CD14-positive monocyte (primary cell): ENCODE data around the gene CDCA4. TPM values are rescaled to one million over a fixed set of nuclear protein-coding genes. Genes with fewer than 3 reads are reported as not detected.

Source experiments
- DNase-seq, 3 donors: peaks; one replicate each; pipeline ENCODE4 v3.0.0-alpha.2; 2011 to 2022
- H2AFZ ChIP-seq: 2 replicates; pipeline ENCODE4 v1.6.0; 2012; ENCODE audit warnings: mild to moderate bottlenecking, low read depth, low read length, inconsistent platforms; ENCODE audit not compliant: insufficient read depth, poor library complexity, severe bottlenecking
- H3K27ac ChIP-seq, 2 donors: 1 replicate in 1 of 2; 2 replicates in 1 of 2; pipeline ENCODE4 v1.5.1; 2012 to 2013; ENCODE audit warnings: low read length in 2 of 2, control low read depth in 1 of 2, inconsistent platforms in 1 of 2, low read depth in 1 of 2, mild to moderate bottlenecking in 1 of 2
- H3K27me3 ChIP-seq, 2 donors: one replicate each; pipeline versions ENCODE4 v1.6.0 to v1.6.1; 2011 to 2013; ENCODE audit warnings: low read length in 2 of 2; ENCODE audit not compliant: control insufficient read depth in 2 of 2, insufficient read depth in 2 of 2
- H3K36me3 ChIP-seq, 2 donors: replicated peaks in 1 of 2; 1 replicate in 1 of 2; 2 replicates in 1 of 2; pipeline versions ENCODE4 v1.5.1 to v1.6.1; 2012 to 2013; ENCODE audit warnings: low read length in 2 of 2, control low read depth in 1 of 2, inconsistent platforms in 1 of 2, mild to moderate bottlenecking in 1 of 2; ENCODE audit not compliant: insufficient read depth in 2 of 2, control insufficient read depth in 1 of 2
- H3K4me1 ChIP-seq, 2 donors: 1 replicate in 1 of 2; 2 replicates in 1 of 2; pipeline versions ENCODE4 v1.5.1 to v1.6.1; 2012 to 2013; ENCODE audit warnings: low read length in 2 of 2, control low read depth in 1 of 2, inconsistent platforms in 1 of 2, mild to moderate bottlenecking in 1 of 2, moderate library complexity in 1 of 2; ENCODE audit not compliant: insufficient read depth in 2 of 2, control insufficient read depth in 1 of 2
- H3K4me2 ChIP-seq: replicated peaks from 2 replicates; pipeline ENCODE3; 2012; ENCODE audit warnings: low read length, moderate library complexity, mild to moderate bottlenecking; ENCODE audit not compliant: poor library complexity, severe bottlenecking; ENCODE audit errors: extremely low read depth
- H3K4me3 ChIP-seq, 3 experiments: fragments of 200-600 bp in 1 of 3; sonication (generic) in 1 of 3; replicated peaks in 1 of 3; 1 replicate in 2 of 3; 2 replicates in 1 of 3; pipeline ENCODE4 v1.5.1; 2011 to 2013; ENCODE audit warnings: low read length in 3 of 3, mild to moderate bottlenecking in 3 of 3, control low read depth in 2 of 3, low read depth in 2 of 3, inconsistent platforms in 1 of 3, moderate library complexity in 1 of 3
- H3K79me2 ChIP-seq: 2 replicates; pipeline ENCODE4 v1.6.0; 2012; ENCODE audit warnings: mild to moderate bottlenecking, control low read depth, inconsistent platforms, low read length, moderate library complexity; ENCODE audit not compliant: insufficient read depth
- H3K9ac ChIP-seq: 2 replicates; pipeline ENCODE4 v1.6.0; 2017; ENCODE audit warnings: low read length, mild to moderate bottlenecking; ENCODE audit not compliant: insufficient read depth, poor library complexity, severe bottlenecking
- H3K9me3 ChIP-seq, 2 donors: replicated peaks in 1 of 2; 1 replicate in 1 of 2; 2 replicates in 1 of 2; pipeline versions ENCODE4 v1.5.1 to v1.6.1; 2012 to 2013; ENCODE audit warnings: low read length in 2 of 2, control low read depth in 1 of 2; ENCODE audit not compliant: control insufficient read depth in 1 of 2, insufficient read depth in 1 of 2
- H4K20me1 ChIP-seq: 2 replicates; pipeline ENCODE4 v1.6.0; 2012; ENCODE audit warnings: mild to moderate bottlenecking, low read length, control low read depth, moderate library complexity; ENCODE audit not compliant: insufficient read depth
- H3K27ac Mint-ChIP-seq, 7 donors: one replicate each; pipeline ENCODE4 v1.8.0; 2020; ENCODE audit warnings: mild to moderate bottlenecking in 7 of 7, mixed read lengths in 7 of 7, moderate library complexity in 6 of 7, inconsistent platforms in 2 of 7
- H3K27me3 Mint-ChIP-seq, 3 donors: one replicate each; pipeline ENCODE4 v1.8.0; 2021 to 2022; ENCODE audit warnings: low read depth in 3 of 3, mild to moderate bottlenecking in 3 of 3, mixed read lengths in 3 of 3, moderate library complexity in 3 of 3, inconsistent platforms in 1 of 3
- H3K36me3 Mint-ChIP-seq, 2 donors: one replicate each; pipeline ENCODE4 v1.8.0; 2020; ENCODE audit warnings: mixed read lengths in 2 of 2, inconsistent platforms in 1 of 2, mild to moderate bottlenecking in 1 of 2
- H3K4me1 Mint-ChIP-seq: one replicate; pipeline ENCODE4 v1.8.0; 2020; ENCODE audit warnings: mild to moderate bottlenecking, mixed read lengths
- H3K4me3 Mint-ChIP-seq, 2 donors: one replicate each; pipeline ENCODE4 v1.8.0; 2020; ENCODE audit warnings: mild to moderate bottlenecking in 2 of 2, mixed read lengths in 2 of 2, moderate library complexity in 1 of 2
- H3K9me3 Mint-ChIP-seq, 7 donors: one replicate each; pipeline ENCODE4 v1.8.0; 2020 to 2022; ENCODE audit warnings: mixed read lengths in 7 of 7, mild to moderate bottlenecking in 6 of 7, moderate library complexity in 6 of 7, inconsistent platforms in 2 of 7
- WGBS: methylation state at CpG from one replicate; pipeline ENCODE4 v1.1.5; 2013; ENCODE audit warnings: missing lambda C conversion rate; ENCODE audit not compliant: insufficient coverage; 5-methylcytosine and 5-hydroxymethylcytosine counted together
- intact Hi-C, 2 donors: fragments of 100-400 bp; cut with micrococcal nuclease; formaldehyde crosslinking; loops; one replicate each; pipeline versions ENCODE4 v1.15.0 to v1.15.1; 2023
- polyA plus RNA-seq, 3 donors: library from polyadenylated mRNA; depleted of rRNA in 1 of 3; unstranded in 2 of 3; stranded (reverse) in 1 of 3; fragments of 300-500 nt in 2 of 3; fragments of >200 nt in 1 of 3; fragmentation: Illumina TruSeq in 2 of 3; gene quantifications; 1 replicate in 2 of 3; 2 replicates in 1 of 3; pipeline ENCODE4 v1.2.3, GENCODE V29; 2012 to 2021
- TF ChIP-seq, protein P1 (sequence below): fragments of 200-600 bp; IDR thresholded peaks from one replicate; pipeline ENCODE4 v1.8.0; 2022; ENCODE audit warnings: antibody characterized with exemption, mild to moderate bottlenecking

The CDCA4 gene
- polyA plus RNA-seq, 3 donors, result 8.6 to 12.0 (median 11.6) TPM

DNA sequence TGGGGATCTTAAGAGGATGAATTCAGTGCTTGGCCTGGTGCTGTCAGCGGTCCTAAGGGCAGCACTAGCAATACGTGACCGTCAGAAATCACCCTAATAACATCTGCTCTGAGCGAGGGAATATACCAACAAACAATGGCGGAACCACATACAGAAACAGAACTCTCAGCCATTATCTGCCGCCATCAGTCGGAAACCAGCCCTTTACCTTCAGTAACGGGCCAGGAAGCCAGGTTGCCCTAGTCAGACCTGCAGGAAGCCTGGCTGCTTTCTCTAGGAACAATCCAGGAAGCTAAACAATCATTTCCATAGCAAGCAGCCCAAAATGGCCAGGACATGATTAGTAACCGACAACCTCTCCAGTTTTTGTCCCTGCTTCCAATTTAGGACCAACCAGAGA lies 5.6 kb downstream of the CDCA4 start:
- Histone ChIP-seq H3K9ac (no peak overlapping the region), H3K27me3 (no peaks in the 10 kb centered on the region), H2AFZ (no peak overlapping the region), H4K20me1 (peaks cover 45% of the 10 kb centered on the region), H3K4me1 (peaks cover 16 to 43% of the 10 kb centered on the region in 2 donors), H3K79me2 (peaks cover 100% of the 10 kb centered on the region), H3K4me2 (no peak overlapping the region), H3K27ac (peak overlapping the region in 1 of 2 donors; percentile 63), H3K36me3 (peaks cover 15 to 21% of the 10 kb centered on the region in 2 donors), H3K4me3 (peak overlapping the region in 1 of 3 experiments; percentile 5), H3K9me3 (no peaks in the 10 kb centered on the region)
- Mint-ChIP-seq H3K36me3 (peaks cover 32 to 34% of the 10 kb centered on the region in 2 donors), H3K27ac (peak overlapping the region; percentile 45 to 89 (median 63)), H3K9me3 (no peaks in the 10 kb centered on the region), H3K4me1 (peaks cover 72% of the 10 kb centered on the region), H3K4me3 (no peak overlapping the region), H3K27me3 (peaks cover 0 to 4% (median 0%) of the 10 kb centered on the region in 3 donors)
- TF ChIP-seq, protein P1, sequence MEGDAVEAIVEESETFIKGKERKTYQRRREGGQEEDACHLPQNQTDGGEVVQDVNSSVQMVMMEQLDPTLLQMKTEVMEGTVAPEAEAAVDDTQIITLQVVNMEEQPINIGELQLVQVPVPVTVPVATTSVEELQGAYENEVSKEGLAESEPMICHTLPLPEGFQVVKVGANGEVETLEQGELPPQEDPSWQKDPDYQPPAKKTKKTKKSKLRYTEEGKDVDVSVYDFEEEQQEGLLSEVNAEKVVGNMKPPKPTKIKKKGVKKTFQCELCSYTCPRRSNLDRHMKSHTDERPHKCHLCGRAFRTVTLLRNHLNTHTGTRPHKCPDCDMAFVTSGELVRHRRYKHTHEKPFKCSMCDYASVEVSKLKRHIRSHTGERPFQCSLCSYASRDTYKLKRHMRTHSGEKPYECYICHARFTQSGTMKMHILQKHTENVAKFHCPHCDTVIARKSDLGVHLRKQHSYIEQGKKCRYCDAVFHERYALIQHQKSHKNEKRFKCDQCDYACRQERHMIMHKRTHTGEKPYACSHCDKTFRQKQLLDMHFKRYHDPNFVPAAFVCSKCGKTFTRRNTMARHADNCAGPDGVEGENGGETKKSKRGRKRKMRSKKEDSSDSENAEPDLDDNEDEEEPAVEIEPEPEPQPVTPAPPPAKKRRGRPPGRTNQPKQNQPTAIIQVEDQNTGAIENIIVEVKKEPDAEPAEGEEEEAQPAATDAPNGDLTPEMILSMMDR, result no peak
- intact Hi-C loops, result loop anchor here in 1 of 2 donors (5.0 kb wide), 1 partner anchor 38 kb away; the partner anchor contains the start of gene AHNAK2
- no peak for DNase-seq
- WGBS, result 33% methylated on average over 8 of the region's 9 CpGs

DNA sequence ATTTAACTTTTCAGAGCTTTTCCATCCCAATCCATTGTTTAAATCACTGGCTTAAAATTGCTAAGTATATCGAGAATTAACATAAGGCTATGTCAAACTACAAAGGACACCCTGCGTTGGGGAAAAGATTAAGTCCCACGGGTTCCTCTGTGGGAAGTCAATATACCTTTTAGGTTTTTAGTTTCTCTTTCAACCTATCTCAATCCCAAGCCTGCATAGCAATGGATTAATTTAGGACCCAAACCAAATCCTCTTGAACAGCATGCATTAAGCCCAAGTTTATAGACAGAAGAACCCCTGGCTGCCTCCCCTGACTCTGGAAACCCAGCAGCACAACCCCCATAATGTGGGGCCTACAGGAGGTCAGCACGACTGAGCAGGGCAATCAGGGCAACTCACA lies 6.3 kb downstream of the CDCA4 start:
- TF ChIP-seq, protein P1, result no peak
- intact Hi-C loops, result loop anchor here in 1 of 2 donors (5.0 kb wide), 2 partner anchors 33 to 37 kb away; partner anchors contain the start of gene AHNAK2
- peaks cover 45% of the 10 kb centered on the region for H4K20me1 ChIP-seq
- no peak overlapping the region for H3K4me3 Mint-ChIP-seq
- H3K27ac Mint-ChIP-seq, result peak overlapping the region in 5 of 7 donors; percentile 63 to 89 (median 71)
- H3K9me3 Mint-ChIP-seq, result no peaks in the 10 kb centered on the region
- no peaks in the 10 kb centered on the region for H3K27me3 ChIP-seq
- H3K4me3 ChIP-seq, result no peak overlapping the region
- H3K36me3 Mint-ChIP-seq, result peaks cover 38 to 40% of the 10 kb centered on the region in 2 donors
- peaks cover 100% of the 10 kb centered on the region for H3K79me2 ChIP-seq
- H3K9me3 ChIP-seq, result no peaks in the 10 kb centered on the region
- peaks cover 66% of the 10 kb centered on the region for H3K4me1 Mint-ChIP-seq
- H3K4me1 ChIP-seq, result peaks cover 10 to 37% of the 10 kb centered on the region in 2 donors
- peak overlapping the region in 1 of 2 donors; percentile 63 for H3K27ac ChIP-seq
- no peak overlapping the region for H3K9ac ChIP-seq
- no peak for DNase-seq
- 100% methylated on average over 1 of the region's 4 CpGs for WGBS
- H3K27me3 Mint-ChIP-seq, result peaks cover 0 to 4% (median 0%) of the 10 kb centered on the region in 3 donors
- no peak overlapping the region for H3K4me2 ChIP-seq
- H3K36me3 ChIP-seq, result peaks cover 21 to 28% of the 10 kb centered on the region in 2 donors
- H2AFZ ChIP-seq, result no peak overlapping the region
